ENCODE measurements around the gene URB2. TPM values are rescaled to one million over a fixed set of nuclear protein-coding genes. Genes with fewer than 3 reads are reported as not detected.

The URB2 gene
- total RNA-seq, 1 experiment from 2014 or later: 53.2 TPM

GRCh38 chr1:229642970-229643369 lies 16.9 kb downstream of the URB2 start:
- Histone ChIP-seq H3K79me2 (ENCODE audit: insufficient read depth, low read length) (peaks cover 5% of the 10 kb centered on the region; the same call in 1 of the 2 replicates), H3K18ac (ENCODE audit: insufficient read length, low read depth, low read length) (no peak overlapping the region), H3K14ac (ENCODE audit: insufficient read depth, low read length) (no peak overlapping the region), H2AFZ (ENCODE audit: low read length) (no peak overlapping the region), H3K4ac (ENCODE audit: low read depth, low read length) (no peak overlapping the region), H3K79me1 (ENCODE audit: insufficient read depth, low read depth, low read length, poor library complexity, severe bottlenecking) (peaks cover 5% of the 10 kb centered on the region), H3K4me1 (ENCODE audit: insufficient read depth, low read length) (no peaks in the 10 kb centered on the region), H4K5ac (ENCODE audit: insufficient read length, low read depth, low read length) (no peak overlapping the region), H3K27me3 (ENCODE audit: insufficient read depth, low read length) (no peaks in the 10 kb centered on the region), H3K9me3 (ENCODE audit: control insufficient read depth, low read depth, low read length) (no peaks in the 10 kb centered on the region), H4K91ac (ENCODE audit: insufficient read length, low read depth, low read length) (no peak overlapping the region), H3K9ac (ENCODE audit: extremely low read depth, insufficient read length, low read length) (no peak overlapping the region), H3K23ac (ENCODE audit: insufficient read length, low read depth, low read length) (no peak overlapping the region), H4K20me1 (ENCODE audit: control insufficient read depth, insufficient read depth, insufficient read length) (no peaks in the 10 kb centered on the region), H3K27ac (ENCODE audit: insufficient read length, low read depth, low read length) (no peak overlapping the region), H4K8ac (replicated peaks; ENCODE audit: insufficient read length, low read depth, low read length) (peak overlapping the region; percentile 77), H2AK5ac (ENCODE audit: insufficient read length, low read length) (no peak overlapping the region), H2BK15ac (ENCODE audit: low read depth, low read length) (no peak overlapping the region), H2BK5ac (ENCODE audit: insufficient read length, low read length) (no peak overlapping the region), H3T11ph (ENCODE audit: low read length) (no peak overlapping the region), H3K56ac (ENCODE audit: insufficient read length, low read depth, low read length) (no peak overlapping the region), H3K23me2 (ENCODE audit: insufficient read length, low read depth, low read length, poor library complexity, severe bottlenecking) (no peaks in the 10 kb centered on the region), H2BK12ac (ENCODE audit: insufficient read length, low read depth, low read length) (no peak overlapping the region), H2BK20ac (ENCODE audit: low read depth, low read length, poor library complexity, severe bottlenecking) (no peak overlapping the region), H3K4me2 (ENCODE audit: insufficient read depth, insufficient read length, low read length) (no peak overlapping the region), H2BK120ac (ENCODE audit: low read depth, low read length, poor library complexity, severe bottlenecking) (no peak overlapping the region)
- Mint-ChIP-seq H3K27ac (no peak overlapping the region), H3K9me3 (no peaks in the 10 kb centered on the region), H3K4me3 (no peak overlapping the region), H3K4me1 (no peaks in the 10 kb centered on the region), H3K36me3 (ENCODE audit: insufficient read depth in 1 of 3, low read depth in 3 of 3) (peaks cover 36 to 88% (median 60%) of the 10 kb centered on the region in 3 experiments; a peak in 6 of 7 replicates), H3K27me3 (ENCODE audit: low read depth) (no peaks in the 10 kb centered on the region)
- WGBS (ENCODE audit: extremely low coverage, insufficient read length, low lambda C conversion rate): no CpG with 5 or more reads among the region's 4 CpGs
- no peak for TF ChIP-seq CTCF (conservative IDR thresholded peaks at IDR 0.05)
- DNase-seq: no peak

All from H9 (cell line).